Measurements from ENCODE around the gene IMPG1. TPM values are rescaled to one million over a fixed set of nuclear protein-coding genes. Genes with fewer than 3 reads are reported as not detected.

The IMPG1 gene
- total and polyA plus RNA-seq, 2 of the 8 experiments (the other 6 are each of a cell fraction or from before 2014, with no cell fraction given), result 0.02 TPM; not detected in 1

DNA sequence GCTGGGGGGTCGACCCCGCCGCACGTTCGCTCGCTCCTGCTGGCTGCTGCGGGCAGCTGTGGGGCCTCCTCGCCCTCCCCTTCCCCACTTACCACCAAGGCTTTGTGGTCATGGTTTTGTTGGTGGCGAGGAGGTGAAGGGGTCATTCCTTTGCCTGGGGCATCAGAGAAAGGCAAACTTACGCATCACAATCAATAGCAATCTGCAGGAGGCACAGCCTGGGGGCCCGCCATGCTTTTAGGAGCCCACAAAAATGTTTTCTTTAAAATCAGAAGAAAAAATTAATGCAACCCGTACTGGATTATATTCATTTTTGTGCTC is 137.0 kb downstream of the IMPG1 start:
- peaks cover 0 to 2% (median 0%) of the 10 kb centered on the region in 4 experiments; a peak in 2 of 7 replicates for H3K4me1 ChIP-seq (replicated peaks in 1 of 4; ENCODE audit: control insufficient read depth in 3 of 4, insufficient read depth in 4 of 4, low read length in 3 of 4)
- no peaks in the 10 kb centered on the region for H3K79me1 ChIP-seq (ENCODE audit: low read depth, low read length)
- H3K4me2 ChIP-seq (ENCODE audit: insufficient read depth in 1 of 2, low read depth in 2 of 2, low read length in 2 of 2), result peak overlapping the region; percentile 13 to 89
- no peak overlapping the region for H3K56ac ChIP-seq (replicated peaks; ENCODE audit: insufficient read length, low read depth, low read length)
- POLR2A ChIA-PET (ENCODE audit: partially characterized antibody), result no interaction called here
- H3K27ac ChIP-seq (ENCODE audit: low read depth, low read length), result no peak overlapping the region
- H3K9me3 ChIP-seq (ENCODE audit: insufficient read depth in 2 of 2, low read depth in 1 of 2, low read length in 1 of 2), result no peaks in the 10 kb centered on the region
- no peak overlapping the region for H3K4ac ChIP-seq (replicated peaks; ENCODE audit: insufficient read length, low read depth, low read length)
- H2BK15ac ChIP-seq (ENCODE audit: low read length), result no peak overlapping the region
- no peak for DNase-seq (ENCODE audit: low read depth in 1 of 2, low spot score in 2 of 2)
- H2AK5ac ChIP-seq (ENCODE audit: low read depth, low read length), result no peak overlapping the region
- no peak overlapping the region for H3K14ac ChIP-seq (ENCODE audit: insufficient read length)
- no peak overlapping the region for H4K5ac ChIP-seq (ENCODE audit: insufficient read length, low read depth, low read length)
- CTCF ChIA-PET (ENCODE audit: partially characterized antibody), result interaction anchor here (0.6 to 5.7 kb wide), 27 partner anchors 11 to 1124 kb away, joined by 3 to 47 read pairs (median 4); no protein-coding TSS in a partner anchor
- peak overlapping the region; percentile 5 to 61 (median 48); a peak in 7 of 8 replicates for H3K4me3 ChIP-seq (ENCODE audit: extremely low read depth in 1 of 4, insufficient read depth in 2 of 4, low read depth in 3 of 4, low read length in 4 of 4)
- H4K91ac ChIP-seq (replicated peaks; ENCODE audit: insufficient read length, low read length), result no peak overlapping the region
- no peaks in the 10 kb centered on the region for H4K20me1 ChIP-seq (replicated peaks in 1 of 2; ENCODE audit: control insufficient read depth in 1 of 2, insufficient read depth in 2 of 2, low read length in 2 of 2)
- 0 out of 2 replicates have a peak, but pooled peaks have one; percentile 10 for TF ChIP-seq YY1 (IDR thresholded peaks at IDR 0.05; ENCODE audit: low read depth, low read length)
- TF ChIP-seq ASH2L (IDR thresholded peaks at IDR 0.05; ENCODE audit: low read length), result peak; percentile 26
- TF ChIP-seq KDM1A (IDR thresholded peaks at IDR 0.05; ENCODE audit: borderline replicate concordance, low read length), result no peak
- TF ChIP-seq, protein P1, sequence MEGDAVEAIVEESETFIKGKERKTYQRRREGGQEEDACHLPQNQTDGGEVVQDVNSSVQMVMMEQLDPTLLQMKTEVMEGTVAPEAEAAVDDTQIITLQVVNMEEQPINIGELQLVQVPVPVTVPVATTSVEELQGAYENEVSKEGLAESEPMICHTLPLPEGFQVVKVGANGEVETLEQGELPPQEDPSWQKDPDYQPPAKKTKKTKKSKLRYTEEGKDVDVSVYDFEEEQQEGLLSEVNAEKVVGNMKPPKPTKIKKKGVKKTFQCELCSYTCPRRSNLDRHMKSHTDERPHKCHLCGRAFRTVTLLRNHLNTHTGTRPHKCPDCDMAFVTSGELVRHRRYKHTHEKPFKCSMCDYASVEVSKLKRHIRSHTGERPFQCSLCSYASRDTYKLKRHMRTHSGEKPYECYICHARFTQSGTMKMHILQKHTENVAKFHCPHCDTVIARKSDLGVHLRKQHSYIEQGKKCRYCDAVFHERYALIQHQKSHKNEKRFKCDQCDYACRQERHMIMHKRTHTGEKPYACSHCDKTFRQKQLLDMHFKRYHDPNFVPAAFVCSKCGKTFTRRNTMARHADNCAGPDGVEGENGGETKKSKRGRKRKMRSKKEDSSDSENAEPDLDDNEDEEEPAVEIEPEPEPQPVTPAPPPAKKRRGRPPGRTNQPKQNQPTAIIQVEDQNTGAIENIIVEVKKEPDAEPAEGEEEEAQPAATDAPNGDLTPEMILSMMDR (IDR thresholded peaks at IDR 0.05; ENCODE audit: control extremely low read depth in 1 of 3, insufficient read depth in 1 of 3, low read depth in 1 of 3, low read length in 3 of 3), result peak in 1 of 3 experiments; percentile 9; a peak in 1 of 4 replicates
- no peak for TF ChIP-seq BRCA1 (IDR thresholded peaks at IDR 0.05; ENCODE audit: low read depth, low read length)
- peak in 1 of 2 experiments; percentile 11; a peak in 1 of 4 replicates for TF ChIP-seq RAD21 (IDR thresholded peaks at IDR 0.05 in 1 of 2, conservative IDR thresholded peaks at IDR 0.05 in 1 of 2; ENCODE audit: low read depth in 2 of 2, low read length in 2 of 2)
- no peak overlapping the region for H2BK12ac ChIP-seq (ENCODE audit: low read depth, low read length)
- FAIRE-seq, result no peak
- no peak overlapping the region for H3K9ac ChIP-seq (replicated peaks in 1 of 4; ENCODE audit: extremely low read depth in 1 of 4, low read depth in 3 of 4, low read length in 3 of 4)
- H2BK5ac ChIP-seq (ENCODE audit: low read depth, low read length), result no peak overlapping the region
- no peaks in the 10 kb centered on the region for H3K23me2 ChIP-seq (ENCODE audit: low read depth, low read length)
- H3K79me2 ChIP-seq (ENCODE audit: control insufficient read depth in 1 of 2, insufficient read depth in 2 of 2, low read length in 2 of 2), result no peaks in the 10 kb centered on the region
- no peak overlapping the region for H2BK120ac ChIP-seq (replicated peaks; ENCODE audit: low read depth, low read length)
- H3K36me3 ChIP-seq (ENCODE audit: control insufficient read depth in 2 of 4, insufficient read depth in 4 of 4, low read length in 3 of 4), result no peaks in the 10 kb centered on the region
- H3K18ac ChIP-seq (ENCODE audit: extremely low read depth, low read length), result no peak overlapping the region
- no peak overlapping the region for H2AFZ ChIP-seq (ENCODE audit: low read length)
- no peak overlapping the region for H3K23ac ChIP-seq (ENCODE audit: insufficient read length)
- 20% methylated on average over 12 of the region's 12 CpGs; no CpG with 5 or more reads in 1 of the 2 experiments for WGBS, 2 experiments (ENCODE audit: extremely low coverage in 1 of 2, insufficient coverage in 1 of 2, insufficient read length in 1 of 2, insufficient replicate concordance in 2 of 2, low coverage in 1 of 2, low lambda C conversion rate in 2 of 2, missing lambda C conversion rate in 1 of 2)
- H2BK20ac ChIP-seq (ENCODE audit: low read length), result no peak overlapping the region
- no peak overlapping the region for H4K8ac ChIP-seq (ENCODE audit: extremely low read depth, insufficient read depth, low read length)
- peaks cover 0 to 9% (median 2%) of the 10 kb centered on the region in 4 experiments; a peak in 3 of 7 replicates for H3K27me3 ChIP-seq (replicated peaks in 1 of 4; ENCODE audit: control insufficient read depth in 3 of 4, extremely low read depth in 1 of 4, insufficient read depth in 3 of 4, low read length in 3 of 4)
